Measurements from ENCODE around the gene DNM1L. TPM values are rescaled to one million over a fixed set of nuclear protein-coding genes. Genes with fewer than 3 reads are reported as not detected.

The DNM1L gene
- total RNA-seq, 4 donors from 2014 or later, result 66.4 to 81.4 (median 71.8) TPM

DNA sequence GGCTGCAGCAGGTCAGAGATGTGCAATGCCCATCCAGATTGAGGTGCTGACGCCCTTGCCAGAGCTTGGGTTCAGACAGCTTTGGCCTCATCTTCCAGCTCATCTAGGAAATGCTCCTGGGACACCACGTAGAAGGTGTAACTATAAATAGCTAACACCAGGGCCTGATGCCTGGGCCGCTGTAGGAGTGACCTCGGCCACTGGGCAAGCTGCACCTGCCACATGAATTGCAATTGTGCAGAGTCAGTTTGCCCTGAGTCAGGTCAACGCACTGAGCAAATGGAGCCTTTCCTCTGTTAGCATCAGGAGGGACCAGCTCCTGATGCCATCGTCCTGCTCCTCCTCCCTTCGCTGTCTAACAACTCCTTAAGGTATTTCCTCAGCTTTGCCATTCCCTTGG is 17.4 kb upstream of the DNM1L start:
- H3K4me3 ChIP-seq, result no peak overlapping the region
- no peak overlapping the region for H3K27ac ChIP-seq (replicated peaks in 1 of 4)
- no peaks in the 10 kb centered on the region for H3K36me3 ChIP-seq
- WGBS, result 100% methylated on average over 1 of the region's 7 CpGs
- peaks cover 12 to 23% (median 17%) of the 10 kb centered on the region in 4 donors for H3K4me1 ChIP-seq
- no peak for DNase-seq (ENCODE audit: extremely low spot score)
- no peaks in the 10 kb centered on the region for H3K27me3 ChIP-seq
- TF ChIP-seq EP300 (IDR thresholded peaks at IDR 0.05) (no peak), POLR2A (IDR thresholded peaks at IDR 0.05; ENCODE audit: low read depth) (no peak), POLR2AphosphoS5 (IDR thresholded peaks at IDR 0.05) (no peak)
- intact Hi-C loops (cut with DNase I), result no loop called here
- H3K9me3 ChIP-seq, result no peaks in the 10 kb centered on the region

GRCh38 chr12:32662665-32663064 is 16.4 kb upstream of the DNM1L start:
- TF ChIP-seq EP300 (IDR thresholded peaks at IDR 0.05) (no peak), POLR2AphosphoS5 (IDR thresholded peaks at IDR 0.05) (no peak), POLR2A (IDR thresholded peaks at IDR 0.05; ENCODE audit: low read depth) (no peak)
- TF ChIP-seq, protein P1, sequence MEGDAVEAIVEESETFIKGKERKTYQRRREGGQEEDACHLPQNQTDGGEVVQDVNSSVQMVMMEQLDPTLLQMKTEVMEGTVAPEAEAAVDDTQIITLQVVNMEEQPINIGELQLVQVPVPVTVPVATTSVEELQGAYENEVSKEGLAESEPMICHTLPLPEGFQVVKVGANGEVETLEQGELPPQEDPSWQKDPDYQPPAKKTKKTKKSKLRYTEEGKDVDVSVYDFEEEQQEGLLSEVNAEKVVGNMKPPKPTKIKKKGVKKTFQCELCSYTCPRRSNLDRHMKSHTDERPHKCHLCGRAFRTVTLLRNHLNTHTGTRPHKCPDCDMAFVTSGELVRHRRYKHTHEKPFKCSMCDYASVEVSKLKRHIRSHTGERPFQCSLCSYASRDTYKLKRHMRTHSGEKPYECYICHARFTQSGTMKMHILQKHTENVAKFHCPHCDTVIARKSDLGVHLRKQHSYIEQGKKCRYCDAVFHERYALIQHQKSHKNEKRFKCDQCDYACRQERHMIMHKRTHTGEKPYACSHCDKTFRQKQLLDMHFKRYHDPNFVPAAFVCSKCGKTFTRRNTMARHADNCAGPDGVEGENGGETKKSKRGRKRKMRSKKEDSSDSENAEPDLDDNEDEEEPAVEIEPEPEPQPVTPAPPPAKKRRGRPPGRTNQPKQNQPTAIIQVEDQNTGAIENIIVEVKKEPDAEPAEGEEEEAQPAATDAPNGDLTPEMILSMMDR (IDR thresholded peaks at IDR 0.05), result no peak
- 80% methylated on average over 2 of the region's 2 CpGs for whole genome bisulfite sequencing
- intact Hi-C loops (cut with DNase I), result no loop called here
- no peak overlapping the region for H3K4me3 ChIP-seq
- H3K4me1 ChIP-seq, result peaks cover 12 to 21% (median 17%) of the 10 kb centered on the region in 4 donors
- no peak for DNase-seq (ENCODE audit: extremely low spot score)
- H3K36me3 ChIP-seq, result no peaks in the 10 kb centered on the region
- no peaks in the 10 kb centered on the region for H3K9me3 ChIP-seq
- H3K27ac ChIP-seq (replicated peaks in 1 of 4), result no peak overlapping the region
- no peaks in the 10 kb centered on the region for H3K27me3 ChIP-seq

DNA sequence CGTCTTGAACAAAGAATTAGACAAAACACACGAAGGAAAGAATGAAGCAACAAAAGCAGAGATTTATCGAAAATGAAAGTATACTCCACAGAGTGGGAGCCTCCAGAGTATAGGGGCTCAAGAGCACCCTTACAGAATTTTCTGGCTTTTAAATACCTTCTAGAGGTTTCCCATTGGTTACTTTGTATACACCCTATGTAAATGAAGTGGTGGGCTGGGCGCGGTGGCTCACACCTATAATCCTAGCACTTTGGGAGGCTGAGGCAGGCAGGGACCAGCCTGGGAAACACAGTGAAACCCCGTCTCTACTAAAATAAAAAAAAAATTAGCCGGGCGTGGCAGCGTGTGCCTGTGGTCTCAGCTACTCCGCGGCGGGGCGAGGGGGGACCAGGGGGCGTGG is 13.1 kb upstream of the DNM1L start:
- no peaks in the 10 kb centered on the region for H3K9me3 ChIP-seq
- no peaks in the 10 kb centered on the region for H3K27me3 ChIP-seq
- peaks cover 0 to 5% (median 2%) of the 10 kb centered on the region in 4 donors for H3K4me1 ChIP-seq
- DNase-seq (ENCODE audit: extremely low spot score), result no peak
- TF ChIP-seq EP300 (IDR thresholded peaks at IDR 0.05) (no peak), POLR2AphosphoS5 (IDR thresholded peaks at IDR 0.05) (no peak), POLR2A (IDR thresholded peaks at IDR 0.05; ENCODE audit: low read depth) (no peak)
- TF ChIP-seq, protein P1 (IDR thresholded peaks at IDR 0.05), result no peak
- peak overlapping the region in 1 of 4 donors; percentile 27 for H3K4me3 ChIP-seq
- intact Hi-C loops (cut with DNase I), result no loop called here
- H3K27ac ChIP-seq (replicated peaks in 1 of 4), result no peak overlapping the region
- 84% methylated on average over 14 of the region's 14 CpGs for WGBS
- no peaks in the 10 kb centered on the region for H3K36me3 ChIP-seq

DNA sequence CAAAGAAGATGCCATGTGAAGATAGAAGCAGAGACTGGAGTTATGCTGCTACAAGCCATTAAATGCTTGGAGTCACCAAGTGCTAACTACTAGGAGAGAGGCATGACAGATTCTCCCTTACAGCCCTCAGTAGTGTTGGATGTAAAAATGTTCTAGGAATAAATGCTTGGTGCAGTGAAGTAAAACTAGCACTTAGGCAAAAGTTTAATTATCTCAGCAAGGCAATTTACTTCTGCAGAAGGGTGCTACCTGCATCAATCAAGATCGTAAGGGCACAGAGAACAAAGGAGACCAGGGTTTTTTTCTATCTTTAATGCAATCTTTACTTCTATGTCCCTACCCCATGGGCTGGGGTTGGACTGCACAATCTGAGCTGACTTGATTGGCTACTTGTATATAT is 9.5 kb upstream of the DNM1L start:
- Histone ChIP-seq H3K4me3 (no peak overlapping the region), H3K9me3 (no peaks in the 10 kb centered on the region), H3K27ac (replicated peaks in 1 of 4) (no peak overlapping the region), H3K36me3 (no peaks in the 10 kb centered on the region), H3K27me3 (no peaks in the 10 kb centered on the region), H3K4me1 (peaks cover 0 to 11% (median 5%) of the 10 kb centered on the region in 4 donors)
- no peak for DNase-seq (ENCODE audit: extremely low spot score)
- WGBS, result 100% methylated on average over 1 of the region's 1 CpG
- no peak for TF ChIP-seq EP300 (IDR thresholded peaks at IDR 0.05)
- TF ChIP-seq POLR2AphosphoS5 (IDR thresholded peaks at IDR 0.05), result no peak
- TF ChIP-seq, protein P1 (IDR thresholded peaks at IDR 0.05), result no peak
- no peak for TF ChIP-seq POLR2A (IDR thresholded peaks at IDR 0.05; ENCODE audit: low read depth)
- intact Hi-C loops (cut with DNase I), result no loop called here

DNA sequence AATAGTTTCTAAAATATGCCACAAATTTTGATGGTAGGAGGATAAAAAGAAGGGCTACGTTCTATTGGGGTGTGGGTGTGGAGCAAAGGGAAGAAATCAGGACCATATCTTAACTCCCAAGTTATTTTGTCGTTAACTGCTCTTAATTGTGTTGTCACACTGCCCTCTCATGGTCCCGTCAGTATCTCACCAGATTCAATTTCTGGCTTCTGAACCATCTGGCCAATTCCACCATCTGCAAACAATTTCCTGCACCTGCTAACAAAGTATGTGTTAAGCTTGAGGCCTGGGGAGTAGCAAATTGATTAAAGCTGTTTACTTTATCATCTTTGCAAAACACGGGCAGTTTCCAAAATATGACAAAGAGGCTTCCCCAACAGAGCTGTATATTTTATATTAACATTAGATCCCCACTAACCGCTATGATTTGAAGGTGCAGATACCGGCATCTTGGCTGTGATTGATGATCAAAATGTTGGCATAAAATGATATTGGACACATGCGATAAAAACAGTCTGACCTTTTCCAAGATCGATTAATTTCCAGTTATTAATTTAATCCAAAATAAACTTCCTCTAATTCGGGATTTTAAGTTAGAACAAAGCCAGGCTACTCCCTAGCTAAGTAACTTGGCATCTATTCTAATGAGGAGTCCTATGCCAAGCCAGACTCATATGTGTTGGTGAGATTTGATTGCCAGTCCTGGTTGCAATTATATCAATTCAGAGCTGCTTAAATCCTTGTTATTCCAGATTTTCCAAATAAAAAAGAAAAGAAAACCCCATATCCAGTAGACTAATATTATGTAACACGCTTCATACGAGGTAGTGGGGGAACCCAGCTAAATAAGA is 6.9 kb upstream of the DNM1L start:
- no peak overlapping the region for H3K4me3 ChIP-seq
- DNase-seq (ENCODE audit: extremely low spot score), result no peak
- TF ChIP-seq POLR2AphosphoS5 (IDR thresholded peaks at IDR 0.05), result peak; percentile 29 to 44
- TF ChIP-seq, protein P1 (IDR thresholded peaks at IDR 0.05), result peak; percentile 41 to 58 (median 53)
- no peak for TF ChIP-seq POLR2A (IDR thresholded peaks at IDR 0.05; ENCODE audit: low read depth)
- no peak for TF ChIP-seq EP300 (IDR thresholded peaks at IDR 0.05)
- no peaks in the 10 kb centered on the region for H3K27me3 ChIP-seq
- peaks cover 0 to 11% (median 5%) of the 10 kb centered on the region in 4 donors for H3K4me1 ChIP-seq
- intact Hi-C loops (cut with DNase I), result loop anchor here (5.0 to 10.0 kb wide), 3 partner anchors 215 to 567 kb away; partner anchors contain the start of gene BICD1
- no peaks in the 10 kb centered on the region for H3K9me3 ChIP-seq
- no peak overlapping the region for H3K27ac ChIP-seq (replicated peaks in 1 of 4)
- WGBS, result 18% methylated on average over 11 of the region's 11 CpGs
- H3K36me3 ChIP-seq, result no peaks in the 10 kb centered on the region

Measured in esophagus muscularis mucosa (tissue), 4 donors.